PFSK-1 (cell line): ENCODE results near the gene FAM234B.

Source experiments
- POLR2AphosphoS5 ChIP-seq: IDR thresholded peaks from 2 replicates; pipeline ENCODE4 v1.6.1; 2012; ENCODE audit warnings: low read depth, mild to moderate bottlenecking, control low read depth, low read length, moderate library complexity
- REST ChIP-seq, 2 experiments: IDR thresholded peaks; 2 replicates each; pipeline versions ENCODE4 v1.6.1 to v1.8.0; 2011 to 2012; ENCODE audit warnings: low read depth in 2 of 2, low read length in 2 of 2, control low read depth in 1 of 2, inconsistent platforms in 1 of 2, mild to moderate bottlenecking in 1 of 2, moderate library complexity in 1 of 2; ENCODE audit not compliant: insufficient read depth in 1 of 2
- TAF1 ChIP-seq: IDR thresholded peaks from 2 replicates; pipeline ENCODE4 v1.6.1; 2012; ENCODE audit warnings: low read length, control low read depth, borderline replicate concordance; ENCODE audit not compliant: insufficient read depth

- no peak for TF ChIP-seq POLR2AphosphoS5
- TF ChIP-seq TAF1 = no peak
- no peak for TF ChIP-seq REST (IDR thresholded peaks at IDR 0.05; ENCODE audit: insufficient read depth in 1 of 2, low read depth in 2 of 2, low read length in 2 of 2)
Observed at GRCh38 chr12:13032164-13032563, 12.0 kb upstream of the FAM234B start.
